22Rv1 (cell line): ENCODE data around the gene SMAP2.

ENCODE experiments used
- CTCF ChIP-seq: fragments of 450-650 bp; IDR thresholded peaks from 2 replicates; pipeline ENCODE4 v1.5.1; 2017; ENCODE audit warnings: mild to moderate bottlenecking
- ZFX ChIP-seq: fragments of 450-650 bp; IDR thresholded peaks from 2 replicates; pipeline ENCODE4 v1.6.1; 2017; ENCODE audit warnings: antibody characterized with exemption, borderline replicate concordance

DNA sequence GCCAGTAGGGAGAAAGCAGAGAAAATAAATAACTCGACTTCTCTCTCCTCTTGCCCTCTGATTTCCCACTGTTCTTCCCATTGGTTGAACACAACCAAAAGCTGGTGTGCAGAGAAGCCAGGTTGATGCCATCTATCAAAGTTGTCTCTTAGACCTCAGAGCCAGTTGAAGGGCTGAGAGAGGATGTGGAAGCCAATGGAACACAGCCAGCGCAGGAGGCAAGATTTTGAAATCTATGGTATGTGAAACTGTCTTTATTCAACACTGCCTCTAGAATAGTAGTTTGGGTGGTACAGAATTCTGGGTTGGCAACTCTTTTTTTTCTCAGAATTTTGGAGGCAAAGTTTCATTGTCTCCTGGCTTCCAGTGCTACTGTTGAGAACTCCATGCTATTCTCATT lies 11.3 kb upstream of the SMAP2 start:
- TF ChIP-seq CTCF (no peak), ZFX (no peak)
